Natural killer cell treated with Interleukin-12 subunit alpha and Interleukin-12 subunit beta and Interleukin-15 and Interleukin-18, amount 100 ng/mL, for 72 hours (primary cell): ENCODE measurements around the gene JMY. TPM values are rescaled to one million over a fixed set of nuclear protein-coding genes. Genes with fewer than 3 reads are reported as not detected.

ENCODE experiments used
- ATAC-seq, 2 donors: fragments of 150-1000 bp; cut with Tn5 transposase in 1 of 2; sonication (Bioruptor Pico), chemical (Tn5 transposase) in 1 of 2; 2 replicates each; pipeline ENCODE4 v1.10.0; 2021
- DNase-seq: peaks from one replicate; pipeline ENCODE4 v3.0.0; 2022; ENCODE audit warnings: low spot score
- H3K27ac Mint-ChIP-seq, 2 donors: 1 replicate in 1 of 2; 2 replicates in 1 of 2; pipeline ENCODE4 v1.8.0; 2022; ENCODE audit warnings: mixed read lengths in 2 of 2, mild to moderate bottlenecking in 1 of 2, moderate library complexity in 1 of 2
- H3K27me3 Mint-ChIP-seq, 2 donors: 1 replicate in 1 of 2; 2 replicates in 1 of 2; pipeline ENCODE4 v1.8.0; 2022; ENCODE audit warnings: mixed read lengths in 2 of 2
- H3K36me3 Mint-ChIP-seq: one replicate; pipeline ENCODE4 v1.8.0; 2022; ENCODE audit warnings: mixed read lengths
- H3K4me1 Mint-ChIP-seq, 2 donors: 1 replicate in 1 of 2; 2 replicates in 1 of 2; pipeline ENCODE4 v1.8.0; 2022; ENCODE audit warnings: low read depth in 2 of 2, mixed read lengths in 2 of 2, mild to moderate bottlenecking in 1 of 2
- H3K4me3 Mint-ChIP-seq: one replicate; pipeline ENCODE4 v1.8.0; 2022; ENCODE audit warnings: mixed read lengths
- H3K9me3 Mint-ChIP-seq: 2 replicates; pipeline ENCODE4 v1.8.0; 2022; ENCODE audit warnings: mixed read lengths
- total RNA-seq, 2 donors: library from RNA; stranded (reverse); gene quantifications; one replicate each; pipeline ENCODE4 v1.2.3, GENCODE V29; 2022

JMY gene
- total RNA-seq, 2 donors from 2014 or later, result 3.4 to 5.4 TPM

- H3K9me3 Mint-ChIP-seq, result no peaks in the 10 kb centered on the region
- H3K27me3 Mint-ChIP-seq, result no peaks in the 10 kb centered on the region
Observed at GRCh38 chr5:79287907-79288306, 52.0 kb downstream of the JMY start.

GRCh38 chr5:79295029-79295428, 59.1 kb downstream of the JMY start:
- Mint-ChIP-seq H3K4me3 (no peak overlapping the region), H3K27me3 (no peaks in the 10 kb centered on the region), H3K27ac (no peak overlapping the region), H3K9me3 (no peaks in the 10 kb centered on the region), H3K4me1 (no peaks in the 10 kb centered on the region), H3K36me3 (no peaks in the 10 kb centered on the region)
- DNase-seq, result no peak
- no peak for ATAC-seq

More at GRCh38 chr5:79287907-79288306, 52.0 kb downstream of the JMY start:
- Mint-ChIP-seq H3K36me3 (peaks cover 12% of the 10 kb centered on the region), H3K4me1 (peaks cover 6 to 14% of the 10 kb centered on the region in 2 donors), H3K4me3 (no peak overlapping the region), H3K27ac (no peak overlapping the region)
- DNase-seq (no peak), ATAC-seq (no peak)

- H3K4me1 Mint-ChIP-seq, result no peaks in the 10 kb centered on the region
- H3K9me3 Mint-ChIP-seq, result no peaks in the 10 kb centered on the region
- DNase-seq, result no peak
- no peak overlapping the region for H3K27ac Mint-ChIP-seq
- no peaks in the 10 kb centered on the region for H3K36me3 Mint-ChIP-seq
- H3K4me3 Mint-ChIP-seq, result no peak overlapping the region
- ATAC-seq, result no peak
- no peaks in the 10 kb centered on the region for H3K27me3 Mint-ChIP-seq
Observed at GRCh38 chr5:79297661-79298060, 61.7 kb downstream of the JMY start.

- H3K4me3 Mint-ChIP-seq, result no peak overlapping the region
- no peak overlapping the region for H3K27ac Mint-ChIP-seq
- no peak for ATAC-seq
Observed at GRCh38 chr5:79301046-79301712, 65.2 kb downstream of the JMY start.

GRCh38 chr5:79302454-79302853, 66.5 kb downstream of the JMY start:
- no peaks in the 10 kb centered on the region for H3K27me3 Mint-ChIP-seq
- H3K27ac Mint-ChIP-seq, result no peak overlapping the region
- no peaks in the 10 kb centered on the region for H3K4me1 Mint-ChIP-seq
- no peak for ATAC-seq
- DNase-seq, result no peak
- no peaks in the 10 kb centered on the region for H3K9me3 Mint-ChIP-seq
- H3K4me3 Mint-ChIP-seq, result no peak overlapping the region
- H3K36me3 Mint-ChIP-seq, result peaks cover 10% of the 10 kb centered on the region

More at GRCh38 chr5:79301046-79301712, 65.2 kb downstream of the JMY start:
- H3K4me1 Mint-ChIP-seq, result no peaks in the 10 kb centered on the region
- H3K27me3 Mint-ChIP-seq, result no peaks in the 10 kb centered on the region
- H3K36me3 Mint-ChIP-seq, result no peaks in the 10 kb centered on the region
- DNase-seq, result no peak
- H3K9me3 Mint-ChIP-seq, result no peaks in the 10 kb centered on the region

- ATAC-seq (no peak), DNase-seq (no peak)
- no peak overlapping the region for H3K4me3 Mint-ChIP-seq
- H3K4me1 Mint-ChIP-seq, result peaks cover 0 to 5% of the 10 kb centered on the region in 2 donors
- no peaks in the 10 kb centered on the region for H3K9me3 Mint-ChIP-seq
- H3K27me3 Mint-ChIP-seq, result no peaks in the 10 kb centered on the region
- no peak overlapping the region for H3K27ac Mint-ChIP-seq
- H3K36me3 Mint-ChIP-seq, result peaks cover 10% of the 10 kb centered on the region
Observed at GRCh38 chr5:79305706-79306105, 69.8 kb downstream of the JMY start.

GRCh38 chr5:79318935-79319614, 83.1 kb downstream of the JMY start:
- DNase-seq, result no peak
- no peak overlapping the region for H3K27ac Mint-ChIP-seq
- ATAC-seq, result no peak

GRCh38 chr5:79329453-79329852, 93.5 kb downstream of the JMY start:
- ATAC-seq, result no peak
- Mint-ChIP-seq H3K4me1 (no peaks in the 10 kb centered on the region), H3K27me3 (peaks cover 2 to 3% of the 10 kb centered on the region in 2 donors), H3K27ac (no peak overlapping the region), H3K4me3 (no peak overlapping the region), H3K36me3 (no peaks in the 10 kb centered on the region), H3K9me3 (no peaks in the 10 kb centered on the region)
- DNase-seq, result no peak

More at GRCh38 chr5:79318935-79319614, 83.1 kb downstream of the JMY start:
- H3K4me3 Mint-ChIP-seq, result no peak overlapping the region
- H3K27me3 Mint-ChIP-seq, result no peaks in the 10 kb centered on the region
- no peaks in the 10 kb centered on the region for H3K9me3 Mint-ChIP-seq
- H3K36me3 Mint-ChIP-seq, result no peaks in the 10 kb centered on the region
- peaks cover 0 to 4% of the 10 kb centered on the region in 2 donors for H3K4me1 Mint-ChIP-seq

- no peak for ATAC-seq
- Mint-ChIP-seq H3K27me3 (peaks cover 3 to 8% of the 10 kb centered on the region in 2 donors), H3K4me1 (no peaks in the 10 kb centered on the region), H3K36me3 (peaks cover 4% of the 10 kb centered on the region), H3K4me3 (no peak overlapping the region), H3K27ac (no peak overlapping the region), H3K9me3 (no peaks in the 10 kb centered on the region)
- DNase-seq, result no peak
Observed at GRCh38 chr5:79330071-79330470, 94.1 kb downstream of the JMY start.

GRCh38 chr5:79333852-79334557, 98.1 kb downstream of the JMY start:
- ATAC-seq, result no peak
- H3K36me3 Mint-ChIP-seq, result peaks cover 9% of the 10 kb centered on the region
- H3K27ac Mint-ChIP-seq, result no peak overlapping the region
- no peaks in the 10 kb centered on the region for H3K9me3 Mint-ChIP-seq
- no peak for DNase-seq
- H3K4me3 Mint-ChIP-seq, result no peak overlapping the region
- peaks cover 8 to 12% of the 10 kb centered on the region in 2 donors for H3K27me3 Mint-ChIP-seq
- H3K4me1 Mint-ChIP-seq, result no peaks in the 10 kb centered on the region

- H3K27ac Mint-ChIP-seq, result no peak overlapping the region
- no peaks in the 10 kb centered on the region for H3K36me3 Mint-ChIP-seq
- H3K4me1 Mint-ChIP-seq, result no peaks in the 10 kb centered on the region
- DNase-seq (no peak), ATAC-seq (no peak)
- no peaks in the 10 kb centered on the region for H3K9me3 Mint-ChIP-seq
- H3K4me3 Mint-ChIP-seq, result no peak overlapping the region
- peaks cover 0 to 2% of the 10 kb centered on the region in 2 donors for H3K27me3 Mint-ChIP-seq
Observed at GRCh38 chr5:79346420-79346824, 110.5 kb downstream of the JMY start.

GRCh38 chr5:79349047-79349446, 113.1 kb downstream of the JMY start:
- Mint-ChIP-seq H3K4me1 (no peaks in the 10 kb centered on the region), H3K27ac (no peak overlapping the region), H3K9me3 (no peaks in the 10 kb centered on the region), H3K36me3 (no peaks in the 10 kb centered on the region), H3K4me3 (no peak overlapping the region), H3K27me3 (peaks cover 2 to 7% of the 10 kb centered on the region in 2 donors)
- ATAC-seq, result no peak
- DNase-seq, result no peak

- ATAC-seq, result no peak
- DNase-seq, result no peak
- no peak overlapping the region for H3K4me3 Mint-ChIP-seq
- H3K27ac Mint-ChIP-seq, result no peak overlapping the region
- H3K4me1 Mint-ChIP-seq, result no peaks in the 10 kb centered on the region
- H3K9me3 Mint-ChIP-seq, result no peaks in the 10 kb centered on the region
- H3K27me3 Mint-ChIP-seq, result peaks cover 2 to 7% of the 10 kb centered on the region in 2 donors
- H3K36me3 Mint-ChIP-seq, result no peaks in the 10 kb centered on the region
Observed at GRCh38 chr5:79349881-79350280, 114.0 kb downstream of the JMY start.

- Mint-ChIP-seq H3K4me1 (no peaks in the 10 kb centered on the region), H3K4me3 (no peak overlapping the region), H3K36me3 (no peaks in the 10 kb centered on the region), H3K27me3 (peaks cover 9 to 13% of the 10 kb centered on the region in 2 donors), H3K27ac (no peak overlapping the region), H3K9me3 (no peaks in the 10 kb centered on the region)
- DNase-seq (no peak), ATAC-seq (no peak)
Observed at GRCh38 chr5:79357398-79357797, 121.5 kb downstream of the JMY start.
